Measurements from ENCODE around the gene PLCB3.

Gene PLCB3

DNA sequence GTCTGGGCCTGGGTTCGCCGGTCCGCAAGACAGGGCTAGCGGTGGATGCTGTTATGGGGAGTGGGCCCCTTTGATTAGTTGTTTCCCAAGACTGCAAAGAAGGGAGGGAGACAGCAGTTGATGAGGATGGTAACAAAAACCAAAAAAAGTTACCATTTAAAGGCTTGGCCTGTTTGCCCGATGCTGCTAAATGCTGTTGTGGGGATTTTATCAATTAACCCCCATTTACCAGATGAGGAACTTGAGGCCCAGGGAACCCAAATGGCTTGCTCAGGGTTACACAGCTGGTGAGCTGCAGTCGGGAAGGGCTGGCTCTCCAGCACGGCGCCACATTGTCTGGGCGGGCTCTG lies 28.7 kb upstream of the PLCB3 start:
- DNase-seq, result no peak

DNA sequence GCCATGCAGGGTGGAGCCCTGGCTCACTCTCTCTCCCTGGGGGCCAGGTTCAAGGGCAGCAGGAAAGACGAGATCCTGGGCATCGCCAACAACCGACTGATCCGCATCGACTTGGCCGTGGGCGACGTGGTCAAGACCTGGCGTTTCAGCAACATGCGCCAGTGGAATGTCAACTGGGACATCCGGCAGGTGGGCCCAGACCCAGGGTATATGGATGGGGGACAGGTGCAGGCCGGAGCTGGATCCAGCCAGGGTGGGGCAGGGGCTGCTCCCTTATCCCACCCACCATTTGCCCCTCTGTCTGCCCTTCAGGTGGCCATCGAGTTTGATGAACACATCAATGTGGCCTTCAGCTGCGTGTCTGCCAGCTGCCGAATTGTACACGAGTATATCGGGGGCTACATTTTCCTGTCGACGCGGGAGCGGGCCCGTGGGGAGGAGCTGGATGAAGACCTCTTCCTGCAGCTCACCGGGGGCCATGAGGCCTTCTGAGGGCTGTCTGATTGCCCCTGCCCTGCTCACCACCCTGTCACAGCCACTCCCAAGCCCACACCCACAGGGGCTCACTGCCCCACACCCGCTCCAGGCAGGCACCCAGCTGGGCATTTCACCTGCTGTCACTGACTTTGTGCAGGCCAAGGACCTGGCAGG lies 28.2 kb upstream of the PLCB3 start:
- no peak for DNase-seq

DNA sequence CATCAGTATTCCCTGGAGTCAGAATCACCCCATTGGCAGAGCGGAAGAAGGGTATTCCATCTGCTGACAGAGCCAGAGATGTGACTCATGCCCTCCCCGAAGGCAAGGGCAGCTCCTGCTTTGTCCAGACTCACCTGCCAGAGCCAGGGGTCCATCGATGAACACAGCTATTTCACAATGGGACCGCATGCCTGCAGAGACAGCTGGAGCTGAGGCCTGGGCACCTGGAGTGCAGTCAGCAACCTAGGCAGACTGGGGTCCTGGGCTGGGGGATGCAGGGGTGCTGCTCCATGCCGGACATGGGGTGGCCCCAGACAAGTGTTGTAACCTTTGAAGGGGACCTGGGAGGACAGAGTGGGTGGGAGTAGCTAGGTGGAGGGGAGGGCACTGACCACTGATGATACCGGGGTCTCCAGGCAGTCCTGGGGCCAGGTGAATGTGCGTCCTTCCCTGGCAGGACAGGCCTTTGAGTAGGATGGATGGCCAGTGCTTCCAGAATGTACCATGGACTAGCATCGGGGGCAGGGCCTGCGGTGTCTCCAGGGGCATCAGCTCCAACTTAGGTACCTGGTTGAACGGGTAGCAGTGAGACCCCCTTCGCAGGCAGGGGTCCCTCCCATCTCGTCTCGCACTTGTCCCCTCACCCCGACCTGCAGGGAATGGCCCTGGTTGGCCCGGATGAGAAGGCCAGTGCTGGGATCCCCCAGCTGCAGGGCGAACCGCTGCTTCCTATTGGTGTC lies 27.0 kb upstream of the PLCB3 start:
- DNase-seq, result no peak

DNA sequence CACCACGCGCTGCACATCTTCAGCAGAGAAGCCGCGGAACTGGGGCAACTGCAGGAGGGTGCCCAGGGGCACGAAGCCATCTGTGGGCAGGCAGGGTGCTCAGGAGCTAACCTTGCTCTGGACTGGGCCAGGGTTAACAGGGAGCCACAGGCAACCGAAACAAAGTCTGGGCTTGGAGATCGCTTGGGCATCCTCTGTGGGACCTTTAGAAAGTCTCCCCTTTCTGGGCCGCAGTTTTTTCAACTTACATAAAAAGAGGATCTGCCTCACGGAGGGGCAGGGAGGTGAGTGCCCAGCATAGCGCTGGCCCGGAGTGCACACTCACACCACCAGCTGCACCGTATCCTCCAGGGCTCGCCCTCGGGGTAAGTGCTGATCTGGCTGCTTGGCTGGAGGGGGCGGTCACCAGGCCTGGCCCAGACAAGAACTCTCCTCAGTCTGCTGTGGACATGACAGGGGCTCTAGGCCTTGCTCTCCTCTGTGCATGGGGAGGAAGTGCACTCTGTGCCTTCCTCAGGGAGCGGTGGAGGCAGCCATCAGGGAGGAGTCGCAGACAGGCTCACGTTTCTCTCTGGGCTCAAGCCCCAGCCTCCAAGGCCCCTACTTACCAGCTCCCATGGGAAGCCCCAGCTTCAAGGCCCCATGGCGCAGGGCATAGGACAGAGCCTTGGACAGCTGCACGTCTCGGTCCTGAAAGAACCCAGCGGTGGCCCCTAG lies 26.3 kb upstream of the PLCB3 start:
- no peak for DNase-seq

DNA sequence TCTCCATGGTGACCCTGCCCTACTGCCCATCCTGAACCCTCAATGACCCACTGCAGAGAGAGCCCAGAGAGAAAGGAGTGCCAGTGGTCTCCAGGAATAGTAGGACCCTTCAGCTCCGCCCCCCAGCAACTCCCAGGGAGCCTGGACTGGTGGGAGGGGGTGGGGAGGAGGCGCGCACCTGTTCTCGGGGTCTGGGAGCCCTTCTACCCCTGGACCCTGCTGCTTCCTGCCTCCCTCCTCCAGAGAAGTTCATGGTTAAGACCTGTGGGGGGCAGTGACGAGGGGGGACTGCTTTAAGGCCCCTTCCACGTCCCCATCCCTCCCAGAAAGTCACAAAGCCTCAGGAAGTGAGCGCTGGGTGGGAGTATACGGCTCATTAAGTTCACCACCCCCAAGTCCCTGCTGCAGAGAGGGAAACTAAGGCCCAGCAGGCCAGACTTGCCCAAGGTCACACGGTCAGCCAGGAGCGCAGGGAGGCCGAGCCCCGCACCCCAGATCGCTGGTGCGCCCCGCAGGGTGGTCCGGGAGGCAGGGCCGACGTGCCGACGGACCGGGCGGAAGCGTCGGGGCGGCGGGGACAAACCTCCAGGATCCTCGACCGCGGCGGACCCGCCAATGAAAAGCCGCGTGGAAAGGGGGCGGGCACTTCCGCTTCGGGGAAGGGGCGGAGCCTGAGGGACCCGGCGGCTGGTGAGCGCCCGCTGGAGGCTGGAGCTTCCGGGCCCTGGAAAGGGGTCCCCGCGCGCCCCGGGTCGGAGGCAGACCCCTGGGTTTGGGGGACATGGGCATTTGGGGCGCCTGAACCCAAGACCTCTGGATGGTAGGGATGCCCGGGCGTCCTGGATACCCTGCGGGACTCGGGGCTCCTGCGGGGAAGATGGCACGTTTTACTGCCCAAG lies 25.5 kb upstream of the PLCB3 start, which contains the start of the genes NUDT22 and TRPT1:
TSS of gene NUDT22 (plus strand) at position 667 of the 899 bp plus-strand sequence. CDS start 379 bp downstream, outside the sequence.
TSS of gene TRPT1 (minus strand) at position 579 of the 899 bp plus-strand sequence. CDS start at position 253, 326 bp downstream.
- peak; percentile 87 for DNase-seq

DNA sequence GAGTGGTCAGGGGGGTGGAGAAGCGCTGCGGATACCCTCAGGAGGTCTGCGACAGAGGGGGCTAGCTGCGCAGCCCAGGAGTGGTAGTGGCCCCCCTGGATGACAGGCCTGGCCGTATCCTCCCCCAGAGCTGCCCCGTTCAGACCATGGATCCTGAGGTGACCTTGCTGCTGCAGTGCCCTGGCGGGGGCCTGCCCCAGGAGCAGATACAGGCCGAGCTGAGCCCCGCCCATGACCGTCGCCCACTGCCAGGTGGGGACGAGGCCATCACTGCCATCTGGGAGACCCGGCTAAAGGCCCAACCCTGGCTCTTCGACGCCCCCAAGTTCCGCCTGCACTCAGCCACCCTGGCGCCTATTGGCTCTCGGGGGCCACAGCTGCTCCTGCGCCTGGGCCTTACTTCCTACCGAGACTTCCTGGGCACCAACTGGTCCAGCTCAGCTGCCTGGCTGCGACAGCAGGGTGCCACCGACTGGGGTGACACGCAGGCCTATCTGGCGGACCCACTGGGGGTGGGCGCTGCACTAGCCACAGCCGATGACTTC lies 24.8 kb upstream of the PLCB3 start:
- peak; percentile 75 for DNase-seq

DNA sequence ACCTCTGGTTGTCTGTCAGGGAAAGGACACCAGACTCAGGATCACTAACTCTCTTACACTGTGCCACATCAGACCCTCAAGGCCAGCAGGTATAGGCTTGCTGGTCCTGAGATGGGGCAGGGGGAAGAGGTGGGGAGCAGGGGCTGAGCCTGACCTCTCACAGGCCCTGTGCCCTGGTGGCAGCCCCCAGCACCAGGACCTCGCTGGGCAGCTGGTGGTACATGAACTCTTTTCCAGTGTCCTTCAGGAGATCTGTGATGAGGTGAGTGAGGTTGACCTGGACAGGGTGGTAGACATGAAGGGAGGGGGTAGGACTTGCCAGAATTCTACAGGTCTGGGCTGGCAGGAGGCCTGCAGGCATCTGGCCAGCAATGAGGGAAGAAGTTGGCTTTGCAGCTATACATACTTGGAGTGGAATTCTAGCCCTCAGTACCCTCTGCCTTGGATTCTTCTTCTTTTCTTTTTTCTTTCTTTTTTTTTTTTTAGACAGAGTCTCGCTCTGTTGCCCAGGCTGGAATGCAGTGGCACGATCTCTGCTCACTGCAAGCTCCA lies 23.8 kb upstream of the PLCB3 start:
- no peak for DNase-seq

DNA sequence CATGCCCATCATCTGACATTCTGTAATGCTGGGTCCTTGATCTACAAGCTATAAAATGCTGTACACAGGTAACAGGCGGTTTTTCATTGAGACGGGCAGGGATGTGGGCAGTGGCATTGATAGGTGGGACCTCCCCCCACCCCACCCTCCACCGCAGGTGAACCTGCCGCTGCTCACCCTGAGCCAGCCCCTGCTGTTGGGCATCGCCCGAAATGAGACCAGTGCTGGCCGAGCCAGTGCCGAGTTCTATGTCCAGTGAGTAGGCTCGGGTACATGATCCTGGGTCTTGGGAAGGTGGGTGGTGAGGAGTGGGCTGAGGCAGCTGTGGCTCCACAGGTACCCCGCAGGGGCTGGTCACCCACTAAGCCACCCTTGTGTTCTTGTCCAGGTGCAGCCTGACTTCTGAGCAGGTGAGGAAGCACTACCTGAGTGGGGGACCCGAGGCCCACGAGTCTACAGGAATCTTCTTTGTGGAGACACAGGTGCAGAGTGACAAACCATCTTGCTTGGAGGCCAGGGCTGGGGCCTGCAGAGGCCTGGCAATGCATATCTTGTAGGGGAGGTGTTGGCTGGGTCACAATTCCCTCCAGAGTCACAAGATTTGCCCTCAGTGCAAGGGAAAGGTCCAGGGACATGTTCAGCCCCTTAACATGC lies 22.1 kb upstream of the PLCB3 start:
- no peak for DNase-seq

DNA sequence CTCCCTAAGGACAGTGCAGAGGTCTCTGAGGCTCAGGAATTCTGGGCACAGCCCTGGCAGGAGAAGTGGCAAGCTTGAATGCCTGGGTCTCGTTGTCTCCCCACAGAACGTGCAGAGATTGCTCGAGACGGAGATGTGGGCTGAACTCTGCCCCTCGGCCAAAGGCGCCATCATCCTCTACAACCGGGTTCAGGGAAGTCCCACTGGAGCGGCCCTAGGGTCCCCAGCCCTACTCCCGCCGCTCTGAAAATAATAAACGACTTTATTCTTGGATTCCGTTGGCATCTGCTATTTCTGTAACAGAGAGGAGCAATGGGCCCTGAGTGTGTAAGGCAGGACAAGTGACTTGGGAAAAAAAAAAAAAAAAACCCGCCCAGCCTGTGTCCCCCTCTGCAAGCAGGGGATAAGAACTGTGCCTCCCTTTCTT lies 21.6 kb upstream of the PLCB3 start:
- no peak for DNase-seq

DNA sequence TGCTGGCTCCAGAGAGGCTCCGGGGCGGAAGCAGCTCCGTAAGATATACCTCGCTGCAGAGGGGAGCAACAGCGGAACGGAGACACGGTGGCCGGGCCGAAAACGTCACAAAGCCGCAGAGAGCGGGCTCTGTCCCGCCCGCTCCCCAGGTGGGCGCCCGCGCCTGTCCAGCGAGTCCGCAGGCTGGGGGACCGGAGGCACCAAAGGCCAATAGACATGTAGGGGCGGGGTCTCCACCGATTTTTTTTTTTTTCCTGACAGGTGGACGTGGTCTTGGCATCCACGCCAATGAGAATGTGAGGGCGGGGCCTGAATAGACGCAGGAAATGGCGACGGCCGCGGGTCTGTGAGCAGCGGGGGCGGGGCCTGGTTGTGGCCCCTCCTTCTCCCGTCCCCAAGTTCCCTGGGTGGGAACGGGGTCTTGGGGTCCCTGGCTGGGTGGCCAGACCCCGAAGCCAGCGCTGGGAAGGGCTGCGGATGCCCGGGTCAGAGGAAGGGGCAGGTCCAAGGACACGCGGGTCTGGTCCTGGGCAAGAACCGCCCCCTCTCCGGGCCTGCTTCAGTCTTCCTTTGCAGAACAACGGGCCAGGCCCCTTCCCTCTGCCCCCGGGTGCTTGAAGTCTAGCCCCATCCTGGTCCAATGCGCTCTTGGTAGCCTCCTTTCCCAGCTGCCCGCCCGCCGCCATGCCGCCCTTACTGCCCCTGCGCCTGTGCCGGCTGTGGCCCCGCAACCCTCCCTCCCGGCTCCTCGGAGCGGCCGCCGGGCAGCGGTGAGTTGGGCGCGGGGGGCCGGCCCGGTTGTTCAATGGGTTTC lies 21.0 kb upstream of the PLCB3 start, which contains the start of gene DNAJC4:
TSS of gene DNAJC4 (plus strand) at position 378 of the 814 bp plus-strand sequence. CDS start at position 685, 307 bp downstream.
- peak; percentile 92 for DNase-seq

DNA sequence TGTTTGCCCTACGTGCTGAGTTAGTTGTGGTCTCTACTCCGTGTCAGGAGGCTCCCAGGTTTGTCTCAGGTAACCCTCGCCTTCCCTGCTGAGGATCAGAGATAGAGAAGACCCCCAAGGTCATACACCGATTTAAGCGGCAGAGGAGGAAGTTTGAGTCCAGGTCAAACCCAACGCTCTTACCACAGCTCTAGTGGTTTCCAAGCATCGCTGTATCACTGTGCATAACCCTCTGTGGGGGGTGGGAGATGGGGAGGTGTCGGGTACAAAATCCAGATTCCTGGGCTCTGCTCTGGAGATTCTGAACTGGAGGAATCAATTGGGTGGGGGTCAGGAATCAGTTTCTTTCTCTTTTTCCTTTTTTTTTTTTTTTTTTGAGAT lies 20.4 kb upstream of the PLCB3 start:
- DNase-seq, result no peak

DNA sequence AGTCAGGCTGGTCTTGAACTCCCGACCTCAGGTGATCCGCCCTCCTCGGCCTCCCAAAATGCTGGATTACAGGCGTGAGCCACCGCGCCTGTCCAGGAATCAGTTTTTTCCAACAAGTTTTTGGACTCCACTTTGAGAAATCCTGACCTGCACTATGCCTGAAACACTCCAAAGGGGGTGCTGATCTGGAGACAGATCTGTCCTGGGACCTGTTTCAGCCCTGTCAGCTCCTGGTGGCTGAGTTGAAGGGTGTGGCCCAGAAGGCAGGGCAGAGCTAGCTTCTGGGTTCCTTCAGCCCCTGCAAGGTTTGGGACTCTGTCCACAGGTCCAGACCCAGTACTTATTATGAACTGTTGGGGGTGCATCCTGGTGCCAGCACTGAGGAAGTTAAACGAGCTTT lies 19.8 kb upstream of the PLCB3 start:
- DNase-seq, result no peak

DNA sequence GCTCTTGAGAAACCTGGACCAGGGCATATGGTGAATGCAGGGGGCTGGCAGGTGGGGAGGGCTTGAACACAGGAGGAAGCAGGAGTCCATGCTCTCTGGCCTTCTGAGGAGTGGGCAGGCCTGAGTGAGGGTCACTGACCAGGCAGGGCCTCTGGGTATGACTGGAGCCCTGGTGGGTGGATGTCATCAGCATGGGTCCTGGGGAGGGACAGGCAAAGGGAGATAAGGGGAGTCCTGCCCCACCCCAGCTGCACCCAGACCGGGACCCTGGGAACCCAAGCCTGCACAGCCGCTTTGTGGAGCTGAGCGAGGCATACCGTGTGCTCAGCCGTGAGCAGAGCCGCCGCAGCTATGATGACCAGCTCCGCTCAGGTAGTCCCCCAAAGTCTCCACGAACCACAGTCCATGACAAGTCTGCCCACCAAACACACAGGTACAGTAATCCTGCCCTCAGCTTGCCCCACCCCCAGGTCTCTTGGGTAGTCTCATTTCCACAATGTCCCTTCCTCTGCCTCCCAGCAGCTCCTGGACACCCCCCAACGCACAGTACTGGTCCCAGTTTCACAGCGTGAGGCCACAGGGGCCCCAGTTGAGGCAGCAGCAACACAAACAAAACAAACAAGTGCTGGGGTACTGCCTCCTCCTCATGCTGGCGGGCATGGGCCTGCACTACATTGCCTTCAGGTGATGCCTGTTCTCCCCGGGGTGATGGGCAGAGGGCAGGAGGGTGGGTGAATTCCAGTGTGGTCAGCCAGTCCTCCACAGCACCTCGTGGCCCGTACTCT lies 19.0 kb upstream of the PLCB3 start:
- no peak for DNase-seq

DNA sequence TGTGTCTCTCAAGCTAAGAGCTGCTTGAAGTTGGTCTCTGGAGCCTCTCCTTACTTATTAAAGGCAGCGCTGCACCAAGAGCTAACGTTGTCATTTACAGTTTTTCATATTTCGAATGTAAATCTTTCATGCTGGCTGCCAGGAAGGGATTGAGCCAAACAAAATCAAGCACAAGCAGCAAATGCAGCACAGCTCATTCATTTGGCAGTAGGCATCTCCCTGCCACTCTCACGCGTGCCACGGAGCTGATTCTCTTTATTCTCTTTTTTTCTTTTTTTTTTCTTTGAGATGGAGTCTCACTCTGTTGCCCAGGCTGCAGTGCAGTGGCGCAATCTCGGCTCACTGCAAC lies 18.4 kb upstream of the PLCB3 start:
- DNase-seq, result no peak

DNA sequence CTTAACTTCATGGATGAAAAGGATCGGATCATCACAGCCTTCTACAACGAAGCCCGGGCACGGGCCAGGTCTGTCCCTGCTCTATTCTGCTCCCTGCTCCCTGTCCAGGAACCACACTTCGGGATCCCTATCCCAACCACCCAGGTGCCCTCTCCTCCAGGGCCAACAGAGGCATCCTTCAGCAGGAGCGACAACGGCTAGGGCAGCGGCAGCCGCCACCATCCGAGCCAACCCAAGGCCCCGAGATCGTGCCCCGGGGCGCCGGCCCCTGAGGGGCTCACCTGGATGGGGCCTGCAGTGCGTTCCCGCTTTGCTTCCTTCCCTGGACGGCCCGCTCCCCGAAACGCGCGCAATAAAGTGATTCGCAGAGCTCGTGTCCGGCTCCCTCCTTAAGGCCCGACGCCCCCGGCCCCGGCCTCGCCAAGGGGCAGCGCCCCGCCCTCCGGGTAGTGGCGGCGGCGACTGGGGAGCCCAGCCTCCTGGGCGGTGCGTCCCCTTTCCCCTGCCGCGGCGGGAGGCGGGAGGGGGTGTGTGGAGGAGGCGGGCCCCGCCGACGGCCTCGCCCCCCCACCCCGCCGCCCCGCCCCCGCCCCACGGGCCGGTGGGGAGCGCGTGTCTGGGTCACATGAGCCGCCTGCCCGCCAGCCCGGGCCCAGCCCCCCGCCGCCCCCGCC lies 17.3 kb upstream of the PLCB3 start, which contains the start of gene VEGFB:
TSS of gene VEGFB (plus strand) at position 672 of the 674 bp plus-strand sequence. CDS start 250 bp downstream, outside the sequence.
- peak; percentile 80 for DNase-seq

DNA sequence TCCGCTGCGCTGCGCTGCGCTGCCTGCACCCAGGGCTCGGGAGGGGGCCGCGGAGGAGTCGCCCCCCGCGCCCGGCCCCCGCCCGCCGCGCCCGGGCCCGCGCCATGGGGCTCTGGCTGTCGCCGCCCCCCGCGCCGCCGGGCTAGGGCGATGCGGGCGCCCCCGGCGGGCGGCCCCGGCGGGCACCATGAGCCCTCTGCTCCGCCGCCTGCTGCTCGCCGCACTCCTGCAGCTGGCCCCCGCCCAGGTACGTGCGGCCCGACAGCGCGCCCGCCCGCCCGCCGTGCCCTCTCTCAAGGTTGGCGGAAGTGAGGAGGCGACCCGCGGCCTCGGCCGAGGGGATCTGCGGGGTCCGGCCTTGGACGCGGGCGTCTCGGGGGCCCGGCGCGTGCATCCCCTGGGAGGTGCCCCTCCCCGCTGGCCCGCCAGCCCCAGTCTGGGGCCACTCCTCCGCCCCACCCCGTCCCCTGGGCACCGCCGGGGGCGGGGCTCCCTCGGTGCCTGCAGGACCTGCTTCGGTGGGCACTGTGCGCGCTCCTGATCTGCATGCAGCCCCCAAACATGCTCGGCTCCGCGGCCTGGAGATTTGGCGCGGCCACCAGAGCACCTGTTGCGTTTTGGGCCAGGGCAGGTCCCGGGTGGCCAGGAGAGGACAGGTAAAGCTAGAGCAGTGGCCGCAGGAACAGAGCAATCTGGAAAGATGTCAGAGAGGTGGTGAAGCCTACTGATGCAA lies 16.5 kb upstream of the PLCB3 start:
- peak; percentile 45 for DNase-seq

DNA sequence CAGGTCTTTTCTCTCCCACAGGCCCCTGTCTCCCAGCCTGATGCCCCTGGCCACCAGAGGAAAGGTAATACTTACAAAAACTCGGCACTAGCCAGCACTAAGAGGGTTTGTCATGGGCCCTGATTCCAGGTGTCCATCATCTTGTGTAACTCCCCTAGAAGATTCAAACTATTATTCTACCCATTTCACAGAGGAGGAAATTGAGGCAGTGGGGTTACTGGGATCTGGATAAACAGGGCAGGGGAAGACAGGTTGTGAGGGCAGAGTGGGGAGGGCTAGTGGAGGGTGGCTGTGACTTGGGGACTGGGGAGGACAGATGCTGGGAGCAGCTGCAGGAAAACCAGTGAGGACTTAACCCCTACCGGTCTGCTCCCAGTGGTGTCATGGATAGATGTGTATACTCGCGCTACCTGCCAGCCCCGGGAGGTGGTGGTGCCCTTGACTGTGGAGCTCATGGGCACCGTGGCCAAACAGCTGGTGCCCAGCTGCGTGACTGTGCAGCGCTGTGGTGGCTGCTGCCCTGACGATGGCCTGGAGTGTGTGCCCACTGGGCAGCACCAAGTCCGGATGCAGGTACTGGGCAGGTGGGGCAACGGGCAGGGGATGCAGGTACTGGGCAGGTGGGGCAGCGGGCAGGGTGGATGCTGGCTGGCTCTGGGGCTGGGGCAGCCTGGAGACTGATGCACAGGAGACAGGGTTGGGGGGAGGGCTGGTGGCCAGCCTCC lies 15.7 kb upstream of the PLCB3 start:
- DNase-seq, result no peak

All from CD4-positive, alpha-beta T cell treated with Interleukin-17A for 1 hour (primary cell).